B cell (primary cell): ENCODE data around the gene ERO1B. TPM values are rescaled to one million over a fixed set of nuclear protein-coding genes. Genes with fewer than 3 reads are reported as not detected.
A peak's percentile ranks its signal among the peaks of the same experiment; 100 is the strongest.
"Not testable (repeated sequence)": the region's sequence is repeated elsewhere in the genome, so short reads cannot be mapped to it uniquely, and the experiment has no call there.

ENCODE experiments used
- ATAC-seq: fragments of 200-7000 bp; cut with Tn5 transposase; one replicate; pipeline ENCODE4 v1.10.0; 2021; ENCODE audit warnings: low read depth, mild to moderate bottlenecking, moderate number of reproducible peaks, moderate library complexity
- CTCF ChIA-PET: fragments of 350-600 bp; sonication (Branson Sonifier 250); formaldehyde crosslinking; loops from one replicate; lab custom pipeline; 2021; ENCODE audit warnings: antibody characterized with exemption, inconsistent platforms; lab: Charles Lee
- POLR2A ChIA-PET: fragments of 350-600 bp; sonication (Branson Sonifier 250); formaldehyde crosslinking; loops from one replicate; lab custom pipeline; 2021; ENCODE audit warnings: antibody characterized with exemption; lab: Charles Lee
- DNase-seq: peaks from one replicate; pipeline ENCODE4 v3.0.0; 2013
- H2AFZ ChIP-seq: 2 replicates; pipeline ENCODE4 v1.6.1; 2012; ENCODE audit warnings: mild to moderate bottlenecking, low read depth, low read length; ENCODE audit not compliant: insufficient read depth, poor library complexity, severe bottlenecking
- H3K27ac ChIP-seq, 2 donors: 1 replicate in 1 of 2; 2 replicates in 1 of 2; pipeline ENCODE4 v1.5.1; 2012 to 2013; ENCODE audit warnings: low read length in 2 of 2, mild to moderate bottlenecking in 2 of 2, moderate library complexity in 1 of 2
- H3K27me3 ChIP-seq, 4 experiments: fragments of 200-600 bp in 1 of 4; sonication (generic) in 1 of 4; replicated peaks in 1 of 4; 1 replicate in 2 of 4; 2 replicates in 2 of 4; pipeline versions ENCODE4 v1.6.1 to v1.7.0; 2013 to 2016; ENCODE audit warnings: low read length in 3 of 4, mild to moderate bottlenecking in 2 of 4, mixed read lengths in 1 of 4, moderate library complexity in 1 of 4; ENCODE audit not compliant: insufficient read depth in 4 of 4, control insufficient read depth in 3 of 4; ENCODE audit errors: control extremely low read depth in 1 of 4
- H3K36me3 ChIP-seq, 2 experiments: replicated peaks in 1 of 2; 1 replicate in 1 of 2; 2 replicates in 1 of 2; pipeline versions ENCODE4 v1.6.1 to v1.7.1; 2013; ENCODE audit warnings: low read length in 1 of 2; ENCODE audit not compliant: insufficient read depth in 2 of 2, control insufficient read depth in 1 of 2; ENCODE audit errors: control extremely low read depth in 1 of 2, extremely low read depth in 1 of 2
- H3K4me1 ChIP-seq, 2 donors: fragments of 200-600 bp in 1 of 2; sonication (generic) in 1 of 2; 1 replicate in 1 of 2; 2 replicates in 1 of 2; pipeline versions ENCODE4 v1.5.1 to v1.6.1; 2013 to 2017; ENCODE audit warnings: low read length in 2 of 2; ENCODE audit not compliant: control insufficient read depth in 2 of 2, insufficient read depth in 2 of 2
- H3K4me2 ChIP-seq: replicated peaks from 2 replicates; pipeline ENCODE3; 2012; ENCODE audit warnings: mild to moderate bottlenecking, low read depth, low read length; ENCODE audit not compliant: poor library complexity, severe bottlenecking
- H3K4me3 ChIP-seq, 5 experiments: fragments of 200-600 bp in 1 of 5; sonication (generic) in 1 of 5; 1 replicate in 3 of 5; 2 replicates in 2 of 5; pipeline versions ENCODE4 v1.5.1 to v1.7.0; 2011 to 2016; ENCODE audit warnings: low read length in 4 of 5, mild to moderate bottlenecking in 4 of 5, low read depth in 2 of 5, control low read depth in 1 of 5, moderate library complexity in 1 of 5; ENCODE audit not compliant: insufficient read depth in 1 of 5; ENCODE audit errors: control extremely low read depth in 1 of 5, extremely low read depth in 1 of 5
- H3K79me2 ChIP-seq: fragments of 200-600 bp; sonication (generic); one replicate; pipeline ENCODE4 v1.6.0; 2016; ENCODE audit warnings: low read length; ENCODE audit not compliant: control insufficient read depth, insufficient read depth
- H3K9ac ChIP-seq: fragments of 200-600 bp; sonication (generic); 2 replicates; pipeline ENCODE4 v1.6.1; 2017; ENCODE audit warnings: mild to moderate bottlenecking, low read length, moderate library complexity
- H3K9me3 ChIP-seq, 3 donors: one replicate each; pipeline versions ENCODE4 v1.6.1 to v1.7.1; 2013; ENCODE audit warnings: low read length in 2 of 3; ENCODE audit not compliant: control insufficient read depth in 2 of 3, insufficient read depth in 1 of 3; ENCODE audit errors: control extremely low read depth in 1 of 3
- H4K20me1 ChIP-seq: 2 replicates; pipeline ENCODE4 v1.6.0; 2012; ENCODE audit warnings: mild to moderate bottlenecking, low read length; ENCODE audit not compliant: insufficient read depth, control insufficient read depth, poor library complexity, severe bottlenecking
- H3K27ac Mint-ChIP-seq: one replicate; pipeline ENCODE4 v1.8.0; 2021; ENCODE audit warnings: mixed read lengths
- H3K27me3 Mint-ChIP-seq: one replicate; pipeline ENCODE4 v1.8.0; 2021; ENCODE audit warnings: mixed read lengths
- H3K4me1 Mint-ChIP-seq: one replicate; pipeline ENCODE4 v1.8.0; 2021; ENCODE audit warnings: mixed read lengths
- H3K4me3 Mint-ChIP-seq: one replicate; pipeline ENCODE4 v1.8.0; 2021; ENCODE audit warnings: mixed read lengths
- H3K9me3 Mint-ChIP-seq: one replicate; pipeline ENCODE4 v1.8.0; 2022; ENCODE audit warnings: mixed read lengths; ENCODE audit not compliant: insufficient read depth
- CTCF ChIP-seq: fragments of 200-600 bp; IDR thresholded peaks from one replicate; pipeline ENCODE4 v1.8.0; 2022; ENCODE audit warnings: antibody characterized with exemption, mild to moderate bottlenecking
- EZH2 ChIP-seq: IDR thresholded peaks from 2 replicates; pipeline ENCODE4 v1.6.1; 2012; ENCODE audit warnings: borderline replicate concordance, low read depth, mild to moderate bottlenecking, moderate library complexity, low read length; ENCODE audit not compliant: insufficient read depth, poor library complexity, severe bottlenecking
- WGBS: methylation state at CpG from one replicate; pipeline ENCODE4 v1.1.5; 2013; ENCODE audit warnings: missing lambda C conversion rate; ENCODE audit not compliant: insufficient coverage; 5-methylcytosine and 5-hydroxymethylcytosine counted together
- intact Hi-C: fragments of 100-400 bp; cut with micrococcal nuclease; formaldehyde crosslinking; loops from one replicate; pipeline ENCODE4 v1.10.0; 2022
- polyA minus RNA-seq: library from RNA; depleted of rRNA, polyadenylated mRNA; stranded (reverse); fragments of >200 nt; gene quantifications from 2 replicates; pipeline ENCODE4 v1.2.3, GENCODE V29; 2012
- polyA plus RNA-seq: library from polyadenylated mRNA; depleted of rRNA; stranded (reverse); fragments of >200 nt; gene quantifications from 2 replicates; pipeline ENCODE4 v1.2.3, GENCODE V29; 2012
- total RNA-seq, 2 donors: library from RNA; stranded (reverse); fragments of 120-200 nt in 1 of 2; gene quantifications; 1 replicate in 1 of 2; 2 replicates in 1 of 2; pipeline versions ENCODE4 v1.2.3 to v1.2.4, GENCODE V29; 2013 to 2022

ERO1B gene
- total RNA-seq (24.3 and 25.6 TPM in 2 replicates), polyA plus RNA-seq (5.1 and 10.1 TPM in 2 replicates), polyA minus RNA-seq (4.5 and 9.3 TPM in 2 replicates)
- total RNA-seq (2013), result 10.2 TPM

- peak; percentile 94 for ATAC-seq
- intact Hi-C loops, result loop anchor here (1.0 to 10.0 kb wide), 6 partner anchors 125 to 415 kb away; partner anchors contain the start of genes GPR137B, HEATR1, LGALS8 and LYST
- peaks cover 49% of the 10 kb centered on the region for H3K79me2 ChIP-seq
These were observed at the start of gene ERO1B for GRCh38 chr1:236281654-236282424. TSS of gene ERO1B (minus strand) at chr1:236281958. CDS start at chr1:236281783, 175 bp downstream.

GRCh38 chr1:236331412-236331811, 49.7 kb upstream of the ERO1B start:
- H3K4me3 ChIP-seq, H3K36me3 ChIP-seq, H3K4me1 ChIP-seq, ATAC-seq, H3K27me3 ChIP-seq, DNase-seq, H4K20me1 ChIP-seq, H3K4me3 Mint-ChIP-seq, H3K9ac ChIP-seq, H3K27ac ChIP-seq, H3K79me2 ChIP-seq, H3K27me3 Mint-ChIP-seq, H3K4me1 Mint-ChIP-seq, CTCF ChIA-PET, H2AFZ ChIP-seq, H3K9me3 ChIP-seq, H3K4me2 ChIP-seq, H3K27ac Mint-ChIP-seq, POLR2A ChIA-PET, H3K9me3 Mint-ChIP-seq, intact Hi-C loops: not testable (repeated sequence)
- 100% methylated on average over 2 of the region's 3 CpGs for WGBS

More at GRCh38 chr1:236281654-236282424, at the start of gene ERO1B:
- no peaks in the 10 kb centered on the region for H3K27me3 Mint-ChIP-seq
- H3K9me3 Mint-ChIP-seq, result peaks cover under 1% of the 10 kb centered on the region
- ChIA-PET CTCF (no interaction called here), POLR2A (interaction anchor here (0.6 kb wide), 1 partner anchor 13 kb away, joined by 7 read pairs; no protein-coding TSS in a partner anchor)
- Histone ChIP-seq H3K4me2 (peak within 1 kb of the TSS; percentile 83), H3K36me3 (no peaks in the 10 kb centered on the region), H3K27ac (peak within 1 kb of the TSS; percentile 64 to 89), H3K9me3 (peaks cover 0 to 5% (median 0%) of the 10 kb centered on the region in 3 donors), H3K27me3 (no peaks in the 10 kb centered on the region), H4K20me1 (peaks cover 8% of the 10 kb centered on the region), H2AFZ (peak within 1 kb of the TSS; percentile 95), H3K4me1 (peaks cover 35% of the 10 kb centered on the region in 2 donors), H3K9ac (peak within 1 kb of the TSS; percentile 96), H3K4me3 (peak within 1 kb of the TSS; percentile 73 to 99 (median 94))
- WGBS, result under 1% methylated on average over 81 of the region's 81 CpGs
- peaks cover 54% of the 10 kb centered on the region for H3K4me1 Mint-ChIP-seq
- peak within 1 kb of the TSS; percentile 98 for H3K4me3 Mint-ChIP-seq
- H3K27ac Mint-ChIP-seq, result peak within 1 kb of the TSS; percentile 79
- peak; percentile 97 for DNase-seq
- TF ChIP-seq EZH2 (no peak), CTCF (no peak)
